C1 segment of cervical spinal cord (tissue), 14 donors: Measurements from ENCODE around the gene PPP3R2.
"Not testable (repeated sequence)": the region's sequence is repeated elsewhere in the genome, so short reads cannot be mapped to it uniquely, and the experiment has no call there.

ENCODE experiments used
- DNase-seq, 14 donors: peaks; one replicate each; lab custom pipeline; 2025; lab: John Stamatoyannopoulos, UW

The PPP3R2 gene

DNA sequence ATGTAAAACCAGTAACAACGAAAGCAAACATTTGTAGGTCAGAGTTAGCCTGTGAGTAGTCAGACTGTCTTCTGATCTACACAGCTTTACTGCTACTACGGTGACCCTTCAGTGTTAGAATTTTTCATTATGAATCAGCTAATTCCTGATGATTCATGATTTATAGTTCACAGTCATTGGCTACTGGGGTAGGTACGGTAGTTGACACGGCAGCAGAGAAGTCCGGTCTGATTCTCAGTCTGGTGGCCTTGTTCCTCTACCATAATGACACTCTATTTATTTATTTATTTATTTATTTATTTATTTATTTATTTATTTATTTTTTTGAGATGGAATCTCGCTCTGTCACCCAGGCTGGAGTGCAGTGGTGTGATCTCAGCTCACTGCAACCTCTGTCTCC is 4.7 kb downstream of the PPP3R2 start:
- not testable (repeated sequence) for DNase-seq

DNA sequence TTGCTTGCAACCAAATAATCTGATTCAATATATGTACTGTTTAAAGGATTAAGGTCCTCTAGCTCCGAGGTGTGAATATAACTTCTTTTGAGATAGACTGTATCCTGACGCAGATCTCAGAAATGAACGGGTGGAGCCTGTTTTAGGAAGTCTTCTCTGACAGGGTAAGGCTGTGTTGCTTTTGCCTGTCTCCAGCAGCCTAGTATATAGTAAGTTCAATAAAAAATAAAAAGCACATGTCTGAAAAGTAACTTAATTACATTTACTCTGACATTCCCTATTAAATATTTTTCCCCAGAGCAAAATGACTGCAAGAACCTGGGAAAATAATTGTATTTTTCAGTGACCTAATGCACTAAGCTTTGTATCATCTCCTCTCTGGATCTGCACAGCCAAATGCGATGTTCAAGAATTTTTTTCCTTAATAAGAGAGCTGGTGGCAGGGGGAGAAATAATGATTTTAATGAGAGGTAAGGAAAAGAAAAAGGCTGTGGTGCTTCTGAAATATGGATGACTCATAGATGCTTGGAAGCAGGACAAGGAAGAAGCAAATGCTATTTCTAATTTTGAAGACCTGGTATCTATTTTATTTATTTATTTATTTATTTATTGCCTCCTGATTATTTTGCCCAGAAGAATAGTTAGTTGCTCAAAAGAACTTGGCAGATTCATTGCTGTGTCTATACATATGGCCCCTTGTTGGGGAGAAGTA is 7.3 kb downstream of the PPP3R2 start:
- no peak for DNase-seq

DNA sequence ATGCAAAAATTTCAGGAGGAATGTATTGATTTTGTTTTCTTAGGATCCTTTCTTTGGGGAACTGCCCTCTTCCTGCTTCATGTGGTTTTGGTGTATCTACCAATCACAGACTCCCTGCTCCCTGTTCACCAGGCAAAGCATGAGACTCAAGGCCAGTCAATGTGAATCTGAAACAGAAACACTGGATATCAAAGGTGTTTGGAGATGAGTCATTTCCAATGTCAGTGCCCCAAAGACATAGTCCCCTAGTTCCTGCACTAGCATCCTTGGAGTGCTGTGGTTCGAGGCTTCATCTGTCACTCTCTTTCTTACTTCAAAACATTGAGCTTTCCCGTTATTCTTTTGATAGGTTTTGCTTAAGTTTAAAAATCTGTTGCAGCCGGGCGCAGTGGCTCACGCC is 8.1 kb downstream of the PPP3R2 start:
- DNase-seq, result no peak

DNA sequence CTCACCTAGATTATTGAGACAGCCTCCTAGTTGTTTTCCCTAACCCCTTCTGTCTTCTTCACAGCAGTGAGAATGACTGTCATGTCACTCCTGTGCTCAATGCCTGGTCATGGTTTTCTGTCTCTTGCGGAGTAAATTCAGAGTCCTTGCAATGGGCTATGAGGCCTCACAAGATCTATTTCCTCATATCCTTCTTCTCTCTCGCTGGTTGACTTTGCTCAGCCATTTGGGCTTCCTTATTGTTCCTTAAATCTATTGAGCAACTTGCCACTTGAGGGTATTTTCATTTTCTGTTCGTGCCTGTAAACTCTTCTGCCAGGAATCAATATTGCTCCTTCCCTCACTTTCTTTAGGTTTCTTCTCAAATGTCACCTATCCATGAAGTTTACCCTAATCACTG is 9.0 kb downstream of the PPP3R2 start:
- DNase-seq, result no peak

DNA sequence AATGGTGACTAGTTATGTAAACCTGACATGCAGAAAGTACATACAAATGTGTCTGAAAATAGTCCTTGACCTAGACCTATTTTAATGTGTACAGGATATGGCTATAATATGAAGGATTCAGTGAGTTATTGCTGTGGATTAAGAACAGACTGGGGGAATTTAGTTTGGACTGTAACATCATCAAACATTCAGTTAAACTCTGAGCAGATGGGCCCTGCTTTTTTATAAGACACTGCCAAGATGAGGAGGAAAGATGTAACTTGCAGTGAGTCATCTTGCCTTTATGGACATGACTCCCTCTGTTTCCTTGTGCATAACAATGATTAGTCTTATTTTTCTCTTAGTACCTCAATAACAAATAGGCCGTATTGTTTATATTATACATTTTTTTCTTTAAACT is 12.2 kb downstream of the PPP3R2 start:
- DNase-seq, result no peak

DNA sequence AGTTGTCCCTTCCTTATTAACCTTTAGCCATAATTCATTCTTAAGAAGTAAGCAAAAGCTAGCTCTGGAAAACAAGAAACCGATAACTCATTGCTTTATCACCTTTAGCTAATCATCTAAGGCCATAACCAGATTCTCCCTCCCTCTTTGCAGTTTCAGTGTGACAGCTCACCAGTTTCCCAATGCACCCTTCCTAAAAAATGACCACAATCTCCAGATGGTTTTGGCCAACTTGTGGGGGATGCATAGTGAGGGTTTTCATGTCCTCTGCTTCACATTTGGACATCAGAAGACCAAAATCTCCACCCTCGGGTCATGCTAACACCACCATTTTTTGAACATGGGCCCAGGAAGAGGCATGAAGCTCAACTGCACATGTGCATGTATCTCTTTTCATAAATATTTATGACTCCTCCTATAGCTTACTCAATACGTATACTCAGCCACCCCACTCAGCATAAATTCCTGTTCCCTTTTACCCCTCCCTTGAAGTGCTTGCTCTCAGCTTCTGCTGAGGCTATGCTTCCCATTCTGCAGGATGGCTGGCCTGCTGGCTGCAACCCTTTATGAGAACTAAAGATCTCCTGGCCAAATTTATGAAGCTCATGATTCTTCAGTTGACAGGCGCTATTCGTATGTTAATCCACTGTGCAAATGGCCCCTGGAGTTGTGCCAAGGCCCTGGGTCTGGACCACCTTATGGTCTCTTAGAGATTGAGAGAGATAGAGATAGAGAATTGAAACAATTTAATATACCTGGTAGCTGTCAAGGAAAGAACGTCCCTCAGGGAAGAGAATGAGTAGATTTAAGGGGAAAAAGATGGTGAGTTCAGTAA is 14.8 kb downstream of the PPP3R2 start:
- DNase-seq, result no peak

DNA sequence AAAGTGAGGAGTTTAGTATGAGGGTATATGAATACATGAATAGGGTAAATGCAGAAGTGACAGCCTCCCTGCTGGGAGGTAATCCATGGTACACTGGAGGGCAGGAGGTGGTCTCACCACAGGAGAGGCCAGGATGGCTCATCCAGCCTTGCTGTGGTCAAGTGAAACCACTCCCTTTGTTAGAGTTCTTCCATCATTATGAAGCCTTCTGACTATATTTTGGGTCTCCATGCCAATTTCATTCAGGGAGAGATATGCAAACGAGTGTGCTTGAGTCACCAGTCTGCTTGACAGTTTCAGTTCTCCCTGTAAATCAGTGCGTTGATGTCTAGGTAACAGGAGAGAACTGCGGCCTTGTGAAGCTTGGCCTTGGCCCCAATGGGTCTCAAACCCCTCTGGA is 16.4 kb downstream of the PPP3R2 start:
- DNase-seq, result no peak

DNA sequence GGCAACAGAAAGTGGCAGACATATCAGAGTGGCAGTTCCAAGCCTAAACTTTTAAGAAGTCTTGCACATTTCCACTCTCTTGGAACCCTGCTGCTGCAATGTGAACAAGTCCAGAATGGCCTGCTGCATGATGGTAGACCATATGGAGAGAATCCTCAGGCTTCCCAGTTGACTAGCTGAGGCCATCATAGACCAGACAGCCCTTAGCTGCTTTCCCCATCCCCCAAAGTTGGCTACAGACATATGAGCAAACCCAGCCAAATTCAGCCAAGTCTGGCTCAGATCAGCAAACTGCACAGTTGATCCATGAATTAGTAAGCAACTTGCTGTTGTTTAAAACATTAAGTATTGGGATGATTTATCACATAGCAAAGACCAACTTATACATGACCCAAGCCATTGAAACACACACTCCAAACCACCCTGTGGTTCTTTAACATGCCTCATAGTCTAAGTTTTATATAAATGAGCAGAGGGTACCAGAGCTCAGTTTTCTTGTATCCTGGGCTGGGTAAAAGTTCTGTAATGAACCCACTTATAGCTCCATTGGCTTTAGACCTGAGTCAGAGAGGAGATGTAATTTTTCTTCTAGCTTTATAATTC is 19.9 kb downstream of the PPP3R2 start:
- DNase-seq, result no peak

DNA sequence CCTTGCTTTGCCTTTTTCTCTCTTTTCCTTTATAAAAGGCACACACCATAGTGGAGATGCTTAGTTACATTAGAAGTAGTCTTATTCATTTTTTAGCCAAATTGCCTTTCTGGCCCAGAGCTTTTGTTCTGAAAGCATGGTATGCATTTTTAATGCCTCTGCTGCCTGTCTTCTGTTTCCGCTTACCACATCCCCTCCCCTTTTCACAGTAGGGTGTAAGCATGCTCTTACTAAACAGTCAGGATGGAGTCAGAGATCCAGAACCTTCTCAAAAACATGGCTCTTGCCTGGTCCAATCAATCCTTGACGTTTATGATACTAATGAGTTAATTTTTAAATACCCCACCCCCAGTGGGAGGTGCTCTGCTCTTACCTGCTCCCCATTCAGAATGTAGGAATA is 22.5 kb downstream of the PPP3R2 start:
- no peak for DNase-seq

DNA sequence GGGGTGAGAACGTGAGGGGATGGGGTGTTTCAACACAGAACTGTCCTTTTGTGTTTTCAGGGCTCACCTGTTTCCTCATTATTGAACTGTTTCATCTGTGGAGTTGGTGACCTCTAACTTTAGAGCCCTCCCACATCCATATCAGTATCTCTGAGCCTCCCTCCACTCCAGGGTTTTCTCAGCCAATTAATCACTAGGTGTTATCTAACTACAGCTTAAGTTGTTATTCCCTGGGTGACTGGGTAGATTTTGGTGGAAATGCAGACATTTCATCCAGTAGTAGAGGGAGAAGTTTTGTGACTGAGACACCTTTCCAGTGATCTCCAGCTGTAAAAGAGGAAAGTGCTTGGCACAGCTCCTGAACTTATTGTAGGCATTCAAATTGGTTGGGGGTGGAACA is 23.7 kb downstream of the PPP3R2 start:
- no peak for DNase-seq

DNA sequence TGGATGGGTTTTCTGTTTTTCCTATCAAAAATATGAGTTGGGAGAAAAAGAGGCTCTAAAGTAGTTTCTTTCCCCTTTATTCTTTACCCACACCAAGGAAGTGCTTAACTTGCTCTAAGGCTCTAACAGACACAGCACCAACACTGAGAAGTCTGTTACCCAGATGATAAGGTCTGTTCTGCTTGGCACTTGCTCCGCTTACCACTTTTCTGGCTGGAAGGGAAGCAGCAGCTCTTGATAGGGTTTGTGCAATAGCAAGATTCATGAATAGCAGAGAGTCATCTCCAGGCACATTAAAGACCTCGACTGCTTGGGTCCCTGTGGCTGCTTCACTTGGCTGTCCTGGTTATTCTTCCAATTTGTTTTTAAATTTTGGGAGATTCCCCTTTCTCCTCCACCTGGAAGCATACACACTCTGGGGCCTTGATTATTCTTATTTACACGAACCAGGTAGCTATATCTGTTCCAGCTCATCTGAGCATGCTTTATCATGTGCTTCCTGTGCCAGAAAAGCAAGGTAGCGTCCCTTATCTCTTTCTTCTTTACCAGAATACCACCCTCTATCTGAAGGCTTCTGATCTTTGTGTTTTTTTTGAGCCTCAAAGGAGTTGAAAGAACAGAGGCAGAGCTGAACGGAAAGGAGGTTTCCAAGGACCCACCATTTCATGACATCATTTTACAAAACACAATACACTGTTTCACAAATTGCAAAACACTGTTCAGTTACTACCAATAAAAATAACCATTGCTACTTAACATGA is 24.8 kb downstream of the PPP3R2 start:
- DNase-seq, result no peak

DNA sequence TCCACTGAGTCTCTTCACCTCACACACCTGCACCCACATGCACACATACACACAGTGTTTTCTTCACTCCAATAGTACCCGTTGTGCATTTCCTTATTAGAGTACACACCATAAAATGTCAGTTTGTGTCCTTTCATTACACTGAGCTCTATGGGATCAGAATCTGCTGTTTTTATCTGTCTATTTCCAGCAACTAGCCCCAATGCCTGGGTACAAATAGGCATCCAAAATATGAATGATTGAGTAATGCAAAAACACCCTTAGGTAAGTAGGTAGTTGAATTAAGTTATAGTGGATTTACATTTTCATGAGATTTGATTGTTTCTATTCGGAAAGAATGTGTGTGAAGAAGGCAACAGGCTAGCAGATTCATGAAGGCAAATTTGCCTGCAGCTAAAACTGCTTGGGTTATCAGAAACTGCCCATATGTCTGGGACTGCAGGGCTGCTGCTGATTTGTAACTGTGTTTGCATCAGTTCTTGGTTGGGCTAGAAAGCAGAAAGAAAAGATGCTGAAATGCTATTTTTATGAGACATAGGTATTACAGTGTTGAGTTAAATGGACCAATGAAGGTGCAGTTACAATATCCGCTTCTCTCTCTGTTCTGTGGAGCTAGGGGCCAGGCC is 26.9 kb downstream of the PPP3R2 start:
- DNase-seq, result no peak

DNA sequence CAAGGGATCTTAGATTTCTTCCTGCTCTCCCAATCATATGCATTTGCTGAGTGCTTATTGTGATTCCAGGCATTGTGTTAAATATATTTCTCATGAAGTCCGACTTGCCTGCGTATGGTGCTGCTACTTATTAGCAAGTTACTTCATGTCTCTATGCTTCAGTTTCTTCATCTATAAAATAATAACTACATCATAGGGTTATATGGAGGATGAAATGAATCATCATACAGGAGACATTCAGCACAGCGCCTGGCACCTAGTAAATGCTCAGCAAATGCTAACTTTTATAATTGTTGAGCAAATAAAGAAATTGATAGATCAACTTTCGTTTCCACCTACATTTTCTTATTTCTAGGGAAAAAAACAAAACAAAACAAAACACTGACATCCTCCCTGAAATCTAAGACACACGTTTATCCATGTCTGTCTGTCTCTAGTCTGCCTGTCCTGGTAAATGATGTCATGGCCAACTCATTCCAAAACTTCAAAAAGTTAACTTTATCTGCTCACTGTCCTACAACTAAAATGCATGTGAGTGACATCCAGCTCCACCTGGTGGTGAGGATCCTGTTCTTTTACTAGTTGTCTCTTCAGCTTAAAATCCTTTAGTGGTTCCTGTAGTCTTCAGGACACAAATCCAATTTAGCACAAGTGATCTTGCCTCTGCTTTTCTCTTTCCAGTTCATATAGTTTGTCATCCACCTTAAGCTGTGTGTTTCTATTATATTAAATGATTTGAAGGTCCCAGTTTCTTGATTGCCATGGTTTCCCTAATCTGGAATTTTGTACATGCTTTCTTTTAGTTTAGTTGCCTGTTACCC is 27.7 kb downstream of the PPP3R2 start:
- DNase-seq, result no peak

DNA sequence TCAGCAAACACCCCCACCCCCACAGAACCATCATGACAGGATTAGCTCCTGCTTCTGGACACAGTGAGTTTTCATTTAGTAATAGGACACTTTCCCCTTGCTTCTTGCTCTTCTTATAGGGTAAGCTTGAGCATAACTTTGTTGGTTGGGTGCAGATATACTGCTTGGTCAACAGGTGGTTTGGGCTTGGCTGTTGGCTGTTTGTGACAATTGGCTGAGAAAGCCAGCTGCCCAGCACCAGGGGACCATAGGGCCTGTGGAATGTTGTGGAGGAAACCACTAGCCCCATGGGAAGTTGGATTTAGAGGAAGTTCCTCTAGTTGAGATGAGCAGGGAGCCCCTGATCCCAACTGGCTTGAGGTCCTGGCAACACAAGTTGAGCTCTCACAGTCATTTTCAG is 30.5 kb downstream of the PPP3R2 start:
- DNase-seq, result no peak

DNA sequence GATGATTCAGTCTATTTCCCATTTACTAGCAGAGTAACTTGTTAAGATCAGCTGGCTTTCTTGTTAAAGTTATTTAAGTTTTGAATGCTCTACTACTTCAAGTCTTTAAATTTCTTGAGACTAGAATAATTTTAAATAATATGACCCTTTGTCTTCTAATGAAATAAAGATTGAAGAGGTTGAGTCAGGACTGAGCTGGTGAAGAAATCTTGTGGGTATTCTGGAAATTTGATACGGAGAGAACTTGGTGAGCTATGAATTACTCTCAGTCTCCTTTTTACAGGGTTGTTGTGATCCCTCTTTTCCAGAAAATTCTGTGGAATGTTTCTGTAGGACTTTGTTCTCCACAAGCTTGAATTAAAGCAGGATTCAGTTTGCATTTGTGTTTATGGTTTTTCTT is 31.8 kb downstream of the PPP3R2 start:
- no peak for DNase-seq

DNA sequence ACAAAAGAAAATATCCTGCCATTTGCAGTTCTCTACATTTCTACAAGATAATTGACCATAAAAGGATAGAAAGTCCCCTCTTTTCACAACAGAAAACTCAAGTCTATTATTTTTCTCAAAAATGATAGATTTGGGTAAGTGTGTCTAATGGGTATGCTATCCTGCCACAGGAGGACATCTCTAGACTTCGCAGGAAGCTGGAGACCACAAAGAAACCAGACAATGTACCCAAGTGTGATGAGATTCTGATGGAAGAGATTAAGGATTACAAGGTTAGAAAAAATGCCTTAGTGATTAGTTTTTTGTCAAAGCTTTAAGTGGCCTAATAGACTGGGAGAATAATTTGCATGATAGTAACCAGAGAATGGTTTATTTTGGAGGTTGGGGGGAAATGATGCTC is 33.0 kb downstream of the PPP3R2 start:
- no peak for DNase-seq

DNA sequence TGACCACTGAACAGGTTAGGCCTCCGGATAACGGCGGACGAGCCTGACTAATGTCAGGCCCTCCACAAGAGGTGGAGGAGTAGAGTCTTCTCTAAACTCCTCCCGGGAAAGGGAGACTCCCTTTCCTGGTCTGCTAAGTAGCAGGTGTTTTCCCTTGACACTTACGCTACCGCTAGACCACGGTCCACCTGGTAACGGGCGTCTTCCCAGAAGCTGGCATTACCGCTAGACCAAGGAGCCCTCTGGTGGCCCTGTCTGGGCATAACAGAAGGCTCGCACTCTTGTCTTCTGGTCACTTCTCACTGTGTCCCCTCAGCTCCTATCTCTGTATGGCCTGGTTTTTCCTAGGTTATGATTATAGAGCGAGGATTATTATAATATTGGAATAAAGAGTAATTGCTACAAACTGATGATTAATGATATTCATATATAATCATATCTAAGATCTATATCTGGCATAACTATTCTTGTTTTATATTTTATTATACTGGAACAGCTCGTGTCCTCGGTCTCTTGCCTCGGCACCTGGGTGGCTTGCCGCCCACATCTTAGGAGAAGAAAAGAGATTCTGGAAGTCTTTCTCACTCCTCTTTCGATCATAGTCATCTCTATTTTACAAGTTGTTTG is 45.2 kb downstream of the PPP3R2 start:
- peak in 1 of 14 donors; percentile 18 for DNase-seq

DNA sequence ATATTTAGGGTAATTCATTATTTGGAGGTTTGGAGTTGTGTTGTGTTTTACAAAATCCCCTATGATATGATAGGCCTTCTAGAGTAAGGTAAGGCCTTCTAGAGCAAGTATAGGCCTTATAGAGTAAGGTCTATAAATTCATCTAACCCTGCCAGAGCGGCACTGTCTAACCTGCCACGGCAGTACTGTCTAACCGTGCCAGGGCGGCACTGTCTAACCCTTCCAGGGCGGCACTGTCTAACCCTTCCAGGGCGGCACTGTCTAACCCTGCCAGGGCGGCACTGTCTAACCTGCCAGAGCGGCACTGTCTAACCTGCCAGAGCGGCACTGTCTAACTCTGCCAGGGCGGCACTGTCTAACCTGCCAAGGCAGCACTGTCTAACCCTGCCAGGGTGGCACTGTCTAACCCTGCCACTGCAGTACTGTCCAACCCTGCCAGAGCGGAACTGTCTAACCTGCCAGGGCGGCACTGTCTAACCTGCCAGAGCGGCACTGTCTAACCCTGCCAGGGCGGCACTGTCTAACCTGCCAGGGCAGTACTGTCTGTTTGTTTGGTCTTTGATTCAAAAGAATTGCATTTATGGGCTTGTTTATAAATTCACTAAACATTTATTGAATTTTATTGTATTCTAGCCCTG is 51.6 kb downstream of the PPP3R2 start:
- DNase-seq, result no peak
